ENCODE measurements around the gene FAM149A. TPM values are rescaled to one million over a fixed set of nuclear protein-coding genes. Genes with fewer than 3 reads are reported as not detected.

The FAM149A gene
- total RNA-seq, 1 donor from 2014 or later, result not detected

DNA sequence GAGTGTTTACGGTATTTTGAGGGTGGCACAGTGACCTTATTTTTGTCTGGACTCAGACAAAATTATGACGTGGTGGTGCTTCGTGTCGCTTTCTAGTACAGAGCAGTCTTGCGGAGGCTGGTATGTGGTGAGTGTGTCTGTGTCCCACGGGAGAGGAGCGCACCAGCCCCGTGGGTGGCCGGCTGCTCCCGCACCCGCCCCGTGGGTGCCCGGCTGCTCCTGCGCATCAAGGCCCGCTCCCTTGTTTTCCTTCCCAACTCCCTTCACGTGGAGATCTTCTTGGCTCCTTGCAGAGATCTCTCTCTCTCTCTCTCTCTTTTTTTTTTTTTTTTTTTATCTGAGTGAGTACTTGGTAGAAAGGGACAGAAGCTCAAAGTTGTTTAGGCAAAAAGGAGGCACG is 12.2 kb upstream of the FAM149A start:
- Mint-ChIP-seq H3K27me3 (peaks cover 34% of the 10 kb centered on the region), H3K36me3 (ENCODE audit: low read depth) (no peaks in the 10 kb centered on the region)
- TF ChIP-seq, protein P1, sequence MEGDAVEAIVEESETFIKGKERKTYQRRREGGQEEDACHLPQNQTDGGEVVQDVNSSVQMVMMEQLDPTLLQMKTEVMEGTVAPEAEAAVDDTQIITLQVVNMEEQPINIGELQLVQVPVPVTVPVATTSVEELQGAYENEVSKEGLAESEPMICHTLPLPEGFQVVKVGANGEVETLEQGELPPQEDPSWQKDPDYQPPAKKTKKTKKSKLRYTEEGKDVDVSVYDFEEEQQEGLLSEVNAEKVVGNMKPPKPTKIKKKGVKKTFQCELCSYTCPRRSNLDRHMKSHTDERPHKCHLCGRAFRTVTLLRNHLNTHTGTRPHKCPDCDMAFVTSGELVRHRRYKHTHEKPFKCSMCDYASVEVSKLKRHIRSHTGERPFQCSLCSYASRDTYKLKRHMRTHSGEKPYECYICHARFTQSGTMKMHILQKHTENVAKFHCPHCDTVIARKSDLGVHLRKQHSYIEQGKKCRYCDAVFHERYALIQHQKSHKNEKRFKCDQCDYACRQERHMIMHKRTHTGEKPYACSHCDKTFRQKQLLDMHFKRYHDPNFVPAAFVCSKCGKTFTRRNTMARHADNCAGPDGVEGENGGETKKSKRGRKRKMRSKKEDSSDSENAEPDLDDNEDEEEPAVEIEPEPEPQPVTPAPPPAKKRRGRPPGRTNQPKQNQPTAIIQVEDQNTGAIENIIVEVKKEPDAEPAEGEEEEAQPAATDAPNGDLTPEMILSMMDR (IDR thresholded peaks at IDR 0.05), result no peak

DNA sequence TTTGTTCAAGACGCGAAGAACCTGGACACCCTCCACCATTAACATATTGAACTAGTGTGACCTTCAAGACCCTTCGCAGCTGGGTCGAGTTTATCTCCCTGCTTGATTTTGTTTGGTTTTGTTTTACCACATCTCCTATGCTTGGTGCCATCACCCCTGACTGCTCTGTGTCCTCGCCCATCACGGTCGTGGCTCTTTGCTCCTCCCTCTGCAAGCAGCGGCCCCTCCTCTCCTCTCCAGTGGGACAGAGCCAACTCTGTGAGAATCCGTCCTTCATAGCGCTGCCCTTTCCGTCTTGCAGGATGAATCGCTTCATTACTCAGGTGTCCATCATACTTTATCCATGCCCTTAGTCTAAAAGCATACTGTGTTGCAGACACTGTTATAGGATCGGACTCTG is 9.1 kb upstream of the FAM149A start:
- H3K27ac Mint-ChIP-seq, result no peak overlapping the region
- DNase-seq (no peak), ATAC-seq (ENCODE audit: low read depth) (no peak)
- H3K4me1 Mint-ChIP-seq, result no peaks in the 10 kb centered on the region
- H3K4me3 Mint-ChIP-seq, result no peak overlapping the region
- H3K9me3 Mint-ChIP-seq, result peaks cover 2% of the 10 kb centered on the region
- no peaks in the 10 kb centered on the region for H3K36me3 Mint-ChIP-seq (ENCODE audit: low read depth)
- intact Hi-C loops (cut with micrococcal nuclease), result no loop called here
- TF ChIP-seq, protein P1 (IDR thresholded peaks at IDR 0.05), result no peak
- ChIA-PET CTCF (no interaction called here), POLR2A (no interaction called here)
- peaks cover 28% of the 10 kb centered on the region for H3K27me3 Mint-ChIP-seq

More for the DNA sequence above, 12.2 kb upstream of the FAM149A start:
- H3K27ac Mint-ChIP-seq, result no peak overlapping the region
- no peaks in the 10 kb centered on the region for H3K4me1 Mint-ChIP-seq
- DNase-seq, result no peak
- intact Hi-C loops (cut with micrococcal nuclease), result no loop called here
- POLR2A ChIA-PET, result no interaction called here
- H3K9me3 Mint-ChIP-seq, result peaks cover 2% of the 10 kb centered on the region
- no peak for ATAC-seq (ENCODE audit: low read depth)
- CTCF ChIA-PET, result no interaction called here
- H3K4me3 Mint-ChIP-seq, result no peak overlapping the region

DNA sequence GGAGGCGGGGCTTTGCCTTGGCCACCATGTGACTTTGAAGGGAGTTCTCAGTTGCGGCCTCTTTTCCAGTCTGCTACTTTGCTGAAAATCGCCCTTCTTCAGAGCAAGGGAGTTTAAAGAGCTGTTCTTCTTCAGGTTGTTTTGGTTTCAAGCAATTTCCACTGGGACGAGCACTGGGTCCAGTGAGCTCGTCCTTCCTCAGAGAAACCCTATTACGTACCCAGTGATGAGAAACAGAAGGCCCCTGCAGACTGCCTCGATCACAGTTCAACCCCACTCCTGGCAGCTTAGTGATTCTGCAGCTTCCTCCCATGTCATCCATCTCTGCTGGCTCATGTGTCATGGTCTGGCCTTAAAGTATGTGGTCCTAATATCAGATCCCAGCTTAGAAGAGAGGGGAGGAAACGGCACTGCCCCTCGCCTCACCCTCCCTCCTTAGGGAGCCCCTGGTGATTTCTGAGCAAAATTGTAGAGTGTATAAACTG is 7.8 kb upstream of the FAM149A start:
- H3K36me3 Mint-ChIP-seq (ENCODE audit: low read depth), result no peaks in the 10 kb centered on the region
- intact Hi-C loops (cut with micrococcal nuclease), result no loop called here
- no peaks in the 10 kb centered on the region for H3K9me3 Mint-ChIP-seq
- peaks cover 32% of the 10 kb centered on the region for H3K27me3 Mint-ChIP-seq
- H3K4me3 Mint-ChIP-seq, result no peak overlapping the region
- no peak overlapping the region for H3K27ac Mint-ChIP-seq
- no peaks in the 10 kb centered on the region for H3K4me1 Mint-ChIP-seq
- ChIA-PET POLR2A (no interaction called here), CTCF (no interaction called here)
- ATAC-seq (ENCODE audit: low read depth) (no peak), DNase-seq (no peak)
- TF ChIP-seq, protein P1 (IDR thresholded peaks at IDR 0.05), result no peak

DNA sequence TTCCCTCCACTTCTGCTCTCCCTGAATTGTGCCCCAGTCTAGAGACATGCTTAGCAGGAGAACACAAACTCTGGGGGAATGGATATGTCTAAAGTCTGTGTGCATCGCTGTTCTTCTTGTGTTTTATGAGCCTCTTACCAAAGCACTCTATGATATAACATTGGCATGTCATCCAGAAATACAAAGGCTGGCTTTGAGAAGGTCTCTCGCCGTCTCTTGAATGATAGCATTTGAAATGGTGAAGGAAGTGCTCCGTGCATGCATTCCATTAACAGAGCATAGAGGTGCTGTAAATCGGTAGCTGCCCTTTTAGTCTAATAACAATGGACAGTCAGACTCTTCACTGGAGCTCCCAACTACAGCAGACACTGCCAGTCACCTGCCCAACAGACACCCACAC is 7.1 kb upstream of the FAM149A start:
- DNase-seq (no peak), ATAC-seq (ENCODE audit: low read depth) (no peak)
- no peak overlapping the region for H3K27ac Mint-ChIP-seq
- no peak overlapping the region for H3K4me3 Mint-ChIP-seq
- POLR2A ChIA-PET, result no interaction called here
- CTCF ChIA-PET, result no interaction called here
- H3K27me3 Mint-ChIP-seq, result peaks cover 32% of the 10 kb centered on the region
- no peaks in the 10 kb centered on the region for H3K9me3 Mint-ChIP-seq
- H3K4me1 Mint-ChIP-seq, result no peaks in the 10 kb centered on the region
- intact Hi-C loops (cut with micrococcal nuclease), result no loop called here
- TF ChIP-seq, protein P1 (IDR thresholded peaks at IDR 0.05), result no peak
- no peaks in the 10 kb centered on the region for H3K36me3 Mint-ChIP-seq (ENCODE audit: low read depth)

DNA sequence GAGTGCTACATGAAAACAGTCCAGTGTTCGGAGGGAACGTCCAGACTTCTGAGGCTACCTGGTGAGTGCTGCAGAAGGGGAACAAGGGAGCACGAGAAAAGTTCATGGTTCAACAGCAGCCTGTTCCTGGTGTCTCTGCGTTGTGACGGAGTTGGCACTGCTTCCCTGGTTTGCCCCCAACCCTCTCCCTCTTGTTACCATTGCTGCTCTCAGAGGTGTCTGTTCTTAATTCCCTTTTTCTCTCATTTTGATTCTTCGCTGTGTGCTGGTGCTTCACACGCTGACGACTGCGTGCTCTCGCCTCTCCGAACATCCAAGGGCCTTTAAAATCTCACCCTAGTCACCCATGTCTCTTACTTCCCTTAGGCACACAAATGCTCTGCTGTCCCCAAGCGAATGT is 1.6 kb upstream of the FAM149A start:
- Mint-ChIP-seq H3K36me3 (ENCODE audit: low read depth) (no peaks in the 10 kb centered on the region), H3K27ac (no peak overlapping the region), H3K4me3 (no peak overlapping the region), H3K9me3 (no peaks in the 10 kb centered on the region), H3K4me1 (peaks cover 9% of the 10 kb centered on the region), H3K27me3 (peaks cover 44% of the 10 kb centered on the region)
- intact Hi-C loops (cut with micrococcal nuclease), result no loop called here
- ChIA-PET CTCF (no interaction called here), POLR2A (no interaction called here)
- no peak for DNase-seq
- TF ChIP-seq, protein P1 (IDR thresholded peaks at IDR 0.05), result no peak
- ATAC-seq (ENCODE audit: low read depth), result no peak
